NCI-H460 (cell line): ENCODE results near the gene DLG2. TPM values are rescaled to one million over a fixed set of nuclear protein-coding genes. Genes with fewer than 3 reads are reported as not detected.

ENCODE experiments used
- DNase-seq: peaks from one replicate; pipeline ENCODE4 v3.0.0-alpha.2; 2016; ENCODE audit warnings: low read depth; ENCODE audit errors: extremely low read depth
- total RNA-seq: library from RNA; depleted of rRNA; stranded (reverse); fragments of >200 nt; shearing (Covaris generic); gene quantifications from 2 replicates; pipeline ENCODE4 v1.2.3, GENCODE V29; 2014

DLG2 gene
- total RNA-seq, 1 experiment from 2014 or later: 115 TPM

DNA sequence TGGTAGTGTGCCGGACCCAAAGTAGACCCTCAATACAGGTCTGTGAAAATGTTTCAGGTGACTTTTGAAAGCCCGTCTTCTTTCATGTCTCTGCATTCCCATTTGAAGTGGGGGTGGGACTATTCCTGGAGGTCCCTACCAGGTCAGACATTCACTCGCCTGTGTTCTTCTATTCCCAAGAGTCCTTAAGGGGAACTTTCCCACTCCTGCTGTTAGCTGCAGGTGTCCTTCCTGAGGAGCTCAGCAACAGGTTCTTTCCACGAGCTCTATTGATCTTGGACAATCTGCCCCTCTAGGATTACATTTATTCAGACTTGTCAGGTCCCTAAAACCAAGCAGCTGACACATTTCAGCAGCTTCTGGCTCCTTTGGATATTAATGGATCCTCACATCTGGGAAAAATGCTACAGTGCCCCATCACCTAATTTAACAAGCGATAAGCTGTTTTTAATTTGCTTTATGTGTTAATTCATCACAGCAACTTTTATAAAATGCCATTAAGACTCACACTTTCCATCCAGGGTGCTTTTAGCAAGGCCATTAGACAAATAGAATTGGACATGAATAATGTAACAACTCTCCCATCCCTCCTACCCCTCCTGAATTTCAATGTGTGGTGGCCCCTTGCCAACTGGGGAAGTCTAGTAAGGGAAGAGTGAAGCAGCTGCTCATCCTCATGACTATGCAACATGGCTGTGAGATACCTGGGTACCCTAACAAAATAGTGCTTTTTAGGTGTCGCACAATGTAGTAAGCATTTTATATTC is 2081.5 kb downstream of the DLG2 start:
- DNase-seq: no peak

DNA sequence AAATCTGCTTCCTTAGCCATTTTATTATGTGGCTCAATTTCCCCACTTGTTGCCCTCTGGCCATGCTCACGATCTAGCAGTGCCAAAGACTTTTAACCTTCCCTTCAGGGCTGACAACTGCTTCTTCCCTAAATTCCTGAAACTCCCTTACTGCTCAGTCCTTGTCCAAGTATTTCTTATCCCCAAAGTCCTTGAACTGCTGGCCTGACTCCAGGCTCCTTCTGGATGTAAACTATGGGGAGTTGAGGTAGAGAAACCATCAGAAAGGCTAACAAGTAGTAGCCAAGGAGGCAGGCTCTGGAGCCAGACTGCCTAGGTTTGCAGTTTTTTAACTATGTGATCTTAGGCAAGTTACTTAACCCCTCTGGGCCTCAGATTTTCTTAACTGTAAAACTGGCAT is 2082.3 kb downstream of the DLG2 start:
- no peak for DNase-seq

DNA sequence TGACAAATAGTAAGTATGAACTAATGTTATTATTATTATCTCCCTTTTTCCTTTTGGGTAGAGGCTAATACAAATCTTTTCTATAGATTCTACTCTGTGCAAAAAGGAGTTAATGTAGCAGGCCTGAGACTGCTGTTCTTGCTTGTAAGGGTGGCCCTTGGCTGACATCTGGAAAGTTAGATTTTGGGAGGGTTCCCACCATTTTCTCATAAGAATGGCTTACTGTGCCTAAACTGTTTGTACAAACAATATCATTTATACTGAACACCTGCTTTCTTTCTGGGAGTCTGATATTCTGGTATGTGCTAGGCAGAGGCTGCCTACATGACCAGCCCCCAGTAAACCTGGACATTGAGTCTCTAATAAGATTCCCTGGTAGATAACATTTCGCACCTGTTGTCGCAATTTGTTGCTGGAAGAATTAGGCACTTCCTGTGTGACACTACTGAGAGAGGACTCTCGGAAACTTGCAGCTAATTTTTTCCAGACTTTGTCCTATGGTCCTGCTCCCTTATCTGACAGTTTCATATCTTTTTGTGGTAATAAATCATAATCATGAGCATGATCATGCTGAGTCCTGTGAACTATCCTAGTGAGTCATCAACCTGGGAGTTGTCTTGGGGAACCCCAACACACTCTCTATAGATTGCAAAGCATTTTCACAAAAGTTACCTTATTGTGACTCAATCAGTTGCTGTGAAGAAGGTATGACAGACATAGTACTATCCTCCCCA is 2083.3 kb downstream of the DLG2 start:
- DNase-seq: no peak

DNA sequence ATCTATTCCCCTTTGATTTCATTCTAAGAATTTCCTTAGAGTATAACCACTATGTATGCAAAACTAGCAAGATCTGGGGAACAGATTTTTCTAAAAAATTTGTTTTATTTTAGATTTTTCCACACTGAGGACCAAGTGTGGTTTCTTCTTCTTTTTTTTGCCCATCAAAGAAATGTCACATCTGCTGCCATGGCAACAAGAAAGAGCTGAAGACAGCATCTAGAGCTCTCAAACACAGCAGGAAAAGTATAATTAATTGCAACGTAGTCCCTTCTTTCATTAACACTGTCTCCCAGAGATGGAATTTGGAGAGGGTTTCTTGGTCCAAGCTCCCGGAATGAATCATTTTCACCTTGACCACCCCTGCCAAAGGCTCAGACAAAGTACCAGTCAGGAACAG is 2084.3 kb downstream of the DLG2 start:
- DNase-seq: no peak

DNA sequence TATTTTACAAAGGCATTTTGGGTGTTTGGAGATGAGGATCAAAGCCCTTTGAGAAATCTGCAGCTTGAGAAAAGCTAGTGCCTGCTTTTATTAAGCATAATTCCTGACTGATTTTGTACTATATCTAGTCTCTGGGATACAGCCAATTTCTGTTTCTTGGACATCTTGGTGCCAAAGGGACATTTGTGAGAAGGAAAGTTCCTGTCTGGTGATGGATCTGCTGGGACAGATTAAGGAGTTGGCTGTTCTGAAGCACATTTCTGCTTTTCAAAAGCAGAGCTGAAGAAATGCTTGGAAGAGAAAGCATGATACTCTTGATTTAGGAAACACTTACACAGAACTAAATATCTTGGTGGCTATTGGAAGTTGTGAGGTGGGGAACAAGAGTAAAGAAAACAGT is 2086.4 kb downstream of the DLG2 start:
- no peak for DNase-seq

DNA sequence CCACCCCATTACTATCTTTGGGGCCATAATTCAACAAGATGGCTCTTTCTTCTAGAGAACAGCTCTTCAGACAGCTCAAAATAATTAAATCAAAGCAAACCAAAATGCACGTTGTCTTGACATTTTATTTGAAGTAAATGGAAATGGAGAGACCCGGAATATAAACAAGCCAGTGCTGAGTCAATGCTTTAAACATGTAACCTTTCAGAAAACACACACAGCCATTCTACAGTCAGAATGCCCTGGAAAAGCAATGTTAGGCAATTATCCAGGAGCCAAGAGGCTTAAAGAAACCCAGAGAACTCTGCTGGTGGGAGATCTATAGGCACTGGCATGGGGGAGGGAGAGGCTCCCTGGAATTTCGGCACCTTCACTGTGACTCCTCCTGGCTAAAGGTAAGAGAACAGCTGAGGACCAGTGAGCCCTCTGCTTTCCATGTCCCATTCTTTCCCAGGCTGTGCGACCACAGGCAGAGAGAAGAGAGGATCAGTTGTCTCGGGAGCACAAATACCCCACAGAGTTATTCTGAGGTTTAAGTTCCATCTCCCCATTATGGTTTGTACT is 2086.9 kb downstream of the DLG2 start:
- DNase-seq: no peak

DNA sequence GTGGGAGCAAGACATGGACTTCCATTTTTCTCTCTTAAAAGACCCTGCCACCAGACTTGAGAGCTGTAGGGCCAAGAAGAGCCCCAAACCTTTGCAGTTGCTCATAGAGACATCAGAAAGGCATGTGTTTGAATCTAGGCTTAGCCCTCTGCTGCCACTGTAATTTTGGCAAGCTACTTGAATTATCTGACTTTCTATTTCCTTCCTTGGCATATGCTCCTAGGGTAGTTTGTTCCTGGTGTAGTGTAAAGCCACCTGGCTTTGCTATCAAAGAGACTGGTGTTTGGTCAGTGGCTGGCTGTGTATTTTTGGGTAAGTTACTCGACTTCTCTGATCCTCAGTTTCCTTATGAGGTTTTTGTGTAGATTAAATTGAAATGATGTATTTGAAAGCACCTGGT is 2088.9 kb downstream of the DLG2 start:
- DNase-seq: no peak

DNA sequence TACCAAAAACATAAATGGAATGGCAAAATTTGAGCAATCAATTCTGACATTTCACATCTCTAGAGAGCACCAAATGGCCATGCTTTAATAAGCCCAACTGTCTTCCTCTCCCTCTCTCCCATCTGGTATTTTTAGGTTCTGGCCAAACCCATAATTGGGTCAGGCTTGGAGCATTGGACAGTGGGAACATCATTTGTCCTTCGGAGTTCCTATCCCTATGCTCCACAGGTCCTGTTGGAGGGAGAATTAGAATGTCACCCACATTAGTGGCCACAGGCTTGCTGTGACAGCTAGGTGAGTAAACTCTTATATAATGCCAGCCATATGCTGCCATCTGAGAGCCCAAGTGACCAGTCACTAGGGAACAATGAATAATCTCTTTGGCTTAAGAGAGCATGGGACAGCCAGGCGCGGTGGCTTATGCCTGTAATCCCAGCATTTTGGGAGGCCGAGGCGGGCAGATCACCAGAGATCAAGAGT is 2090.0 kb downstream of the DLG2 start:
- no peak for DNase-seq

DNA sequence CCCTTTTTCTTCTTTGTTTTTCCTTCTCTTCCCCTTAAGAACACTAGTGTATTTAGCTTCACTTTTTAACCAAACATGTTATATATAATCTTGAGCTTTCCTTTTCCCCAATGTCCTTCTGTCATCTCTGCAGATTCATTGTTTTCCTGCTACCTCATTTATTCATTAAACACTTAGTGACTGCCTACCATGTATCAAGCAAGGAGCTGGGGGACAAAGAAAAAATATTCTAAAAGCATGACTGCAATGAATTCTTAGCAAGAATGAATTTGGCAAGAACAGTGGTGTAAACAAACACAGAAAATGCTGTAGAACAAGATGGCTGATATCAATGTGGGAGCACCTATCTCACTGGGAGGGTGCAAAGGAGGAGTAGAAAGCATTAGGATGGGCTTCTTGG is 2094.0 kb downstream of the DLG2 start:
- DNase-seq: no peak

DNA sequence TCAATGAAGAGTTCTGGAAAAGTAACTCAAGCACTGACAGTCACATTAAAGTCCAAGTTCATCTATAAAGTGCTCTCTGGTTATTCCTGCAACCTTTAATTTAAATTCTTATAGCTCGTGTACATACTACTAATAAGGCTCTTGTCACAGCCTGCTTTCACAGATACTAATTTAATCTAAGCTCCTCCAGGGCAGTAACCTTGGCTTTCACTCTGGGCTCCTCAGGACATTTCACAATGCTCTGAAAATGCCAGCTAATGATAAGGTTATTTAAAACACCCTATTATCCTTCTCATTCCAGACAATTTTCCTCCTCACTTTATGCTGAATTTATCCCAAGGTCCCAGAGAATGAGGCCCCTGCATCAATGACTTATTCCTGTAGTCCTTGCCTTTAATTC is 2098.3 kb downstream of the DLG2 start:
- DNase-seq: no peak

DNA sequence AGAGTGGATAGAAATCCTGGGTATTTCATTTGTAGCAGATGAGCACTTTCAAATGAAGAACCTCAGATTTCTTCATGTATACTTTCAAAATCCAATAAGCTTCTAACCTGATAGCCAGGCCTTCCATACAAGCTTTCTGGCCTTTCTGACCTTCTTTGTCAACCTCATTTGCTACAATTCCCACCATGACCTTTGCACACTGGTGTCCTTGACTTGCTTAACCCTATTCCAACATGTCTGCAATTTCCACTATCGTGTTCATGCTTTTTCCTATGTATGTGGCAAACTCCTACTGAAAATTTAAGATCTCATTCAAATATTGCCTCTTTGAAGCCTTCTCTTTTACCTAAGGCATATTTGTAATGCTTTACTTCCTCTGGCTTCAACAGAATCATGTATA is 2098.9 kb downstream of the DLG2 start:
- no peak for DNase-seq

DNA sequence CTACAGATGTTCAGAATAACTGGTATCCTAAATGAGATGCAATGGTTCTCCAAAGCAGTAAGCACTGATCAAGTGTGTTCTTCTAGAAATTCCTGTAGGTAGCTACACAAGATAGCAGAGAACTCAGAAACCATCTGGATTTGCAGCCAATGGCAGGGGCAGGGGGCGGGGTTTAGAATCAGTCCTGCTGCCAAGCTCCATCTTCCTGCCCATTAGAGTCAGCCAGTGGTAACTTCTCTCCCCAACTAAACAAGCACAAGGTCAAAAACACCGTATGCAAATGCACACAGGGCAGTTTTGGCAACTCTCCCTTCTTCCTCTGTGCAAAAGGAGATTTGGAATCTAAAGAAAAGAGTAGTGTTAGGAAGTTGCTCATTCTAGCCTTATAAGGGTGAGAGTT is 2103.5 kb downstream of the DLG2 start:
- no peak for DNase-seq

DNA sequence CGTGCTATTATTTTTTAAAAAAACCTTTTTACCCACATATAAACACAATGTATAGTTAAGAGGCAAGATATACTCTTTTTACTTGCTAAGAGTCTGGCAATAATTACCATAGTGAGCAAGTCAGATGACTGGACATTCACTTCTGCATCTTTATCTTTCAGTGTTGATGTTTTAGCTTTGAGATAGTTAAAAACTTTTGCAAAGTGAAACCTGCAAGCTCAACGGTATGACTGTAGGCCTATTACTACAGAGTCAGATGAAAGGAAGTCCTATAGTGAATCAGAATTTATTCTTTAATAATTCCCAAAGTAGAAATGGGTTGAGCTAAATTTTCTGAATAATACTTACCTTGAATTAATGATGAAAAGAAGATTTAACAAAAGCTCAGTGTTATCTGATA is 2104.2 kb downstream of the DLG2 start:
- no peak for DNase-seq

DNA sequence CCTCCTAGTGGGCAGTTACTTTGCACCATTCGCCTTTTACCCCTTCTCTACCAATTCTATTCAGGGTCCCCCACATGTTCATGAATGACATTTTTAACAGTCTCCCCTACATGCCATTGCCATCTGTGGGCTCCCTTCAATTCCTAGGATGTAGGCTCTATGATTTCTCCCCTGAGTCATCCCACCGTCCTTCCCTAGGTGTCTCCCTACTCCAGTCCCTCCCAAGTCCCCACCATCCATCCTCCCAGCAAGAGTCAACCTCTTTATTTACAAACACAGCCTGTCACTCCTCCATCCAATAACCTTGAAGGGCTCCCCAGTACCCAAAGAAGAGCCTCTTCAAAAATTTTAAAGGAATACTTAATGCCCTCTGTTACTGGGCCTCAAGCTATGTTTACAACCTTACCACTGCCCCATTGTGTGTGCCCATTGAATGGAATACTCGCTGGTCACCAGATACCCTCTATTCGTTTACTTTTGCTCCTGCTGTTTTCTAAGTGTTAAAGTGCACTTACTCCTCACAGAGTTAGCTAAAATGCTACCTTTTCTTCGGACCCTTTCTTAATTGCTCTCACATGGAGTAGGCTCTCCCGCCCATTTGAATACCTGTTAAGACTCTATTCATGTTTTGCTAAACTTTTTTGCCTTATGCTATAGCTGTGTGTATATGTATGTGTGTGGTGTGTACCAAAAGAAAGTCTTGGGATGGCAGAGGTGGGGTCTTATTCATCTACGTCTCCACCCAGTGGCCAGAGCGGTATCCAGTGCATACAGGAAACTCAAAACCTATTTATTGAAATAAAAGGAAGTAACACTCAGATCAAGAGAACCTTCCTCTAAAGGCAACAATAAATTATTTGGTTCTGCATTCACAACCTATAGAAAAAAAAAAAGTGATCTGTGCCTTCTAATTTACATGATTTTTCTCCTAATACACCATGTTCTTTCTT is 2105.2 kb downstream of the DLG2 start:
- peak; percentile 13 for DNase-seq

DNA sequence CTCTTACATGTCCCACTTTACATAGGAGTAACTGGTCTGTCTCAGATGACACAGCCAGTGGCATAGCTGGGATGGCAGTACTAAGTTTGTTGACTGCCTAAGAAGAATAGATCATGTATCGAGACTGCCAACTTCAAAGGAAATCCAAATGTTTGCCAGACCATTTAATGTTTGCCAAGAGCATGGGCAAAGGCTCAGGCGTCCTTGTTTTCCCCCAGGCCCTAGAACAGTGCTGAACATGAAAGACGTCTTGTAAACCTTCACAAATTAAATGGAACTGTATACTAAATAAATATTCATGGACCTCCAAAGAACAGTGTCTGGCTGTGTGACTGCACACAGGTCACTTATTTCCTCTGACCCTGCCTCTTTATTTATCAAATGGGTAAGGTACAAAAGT is 2106.3 kb downstream of the DLG2 start:
- no peak for DNase-seq

DNA sequence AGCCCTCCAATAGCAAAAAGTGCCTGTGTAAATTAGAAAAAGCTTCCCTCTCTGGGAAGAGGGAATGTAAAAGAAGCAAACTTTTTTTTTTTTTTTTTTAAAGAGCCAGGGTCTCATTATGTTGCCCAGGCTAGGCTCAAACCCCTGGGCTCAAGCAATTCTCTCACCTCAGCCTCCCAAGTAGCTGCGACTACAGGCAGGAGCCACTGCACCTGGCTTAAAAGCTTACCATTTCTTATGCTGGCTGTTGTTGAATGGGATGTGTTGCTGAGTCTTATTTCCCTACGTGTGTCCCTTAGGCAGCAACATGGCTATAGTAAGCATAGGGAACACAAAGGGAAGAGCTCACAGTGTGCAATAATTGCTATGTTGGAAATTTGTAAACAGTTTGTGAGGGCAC is 2115.5 kb downstream of the DLG2 start:
- no peak for DNase-seq

DNA sequence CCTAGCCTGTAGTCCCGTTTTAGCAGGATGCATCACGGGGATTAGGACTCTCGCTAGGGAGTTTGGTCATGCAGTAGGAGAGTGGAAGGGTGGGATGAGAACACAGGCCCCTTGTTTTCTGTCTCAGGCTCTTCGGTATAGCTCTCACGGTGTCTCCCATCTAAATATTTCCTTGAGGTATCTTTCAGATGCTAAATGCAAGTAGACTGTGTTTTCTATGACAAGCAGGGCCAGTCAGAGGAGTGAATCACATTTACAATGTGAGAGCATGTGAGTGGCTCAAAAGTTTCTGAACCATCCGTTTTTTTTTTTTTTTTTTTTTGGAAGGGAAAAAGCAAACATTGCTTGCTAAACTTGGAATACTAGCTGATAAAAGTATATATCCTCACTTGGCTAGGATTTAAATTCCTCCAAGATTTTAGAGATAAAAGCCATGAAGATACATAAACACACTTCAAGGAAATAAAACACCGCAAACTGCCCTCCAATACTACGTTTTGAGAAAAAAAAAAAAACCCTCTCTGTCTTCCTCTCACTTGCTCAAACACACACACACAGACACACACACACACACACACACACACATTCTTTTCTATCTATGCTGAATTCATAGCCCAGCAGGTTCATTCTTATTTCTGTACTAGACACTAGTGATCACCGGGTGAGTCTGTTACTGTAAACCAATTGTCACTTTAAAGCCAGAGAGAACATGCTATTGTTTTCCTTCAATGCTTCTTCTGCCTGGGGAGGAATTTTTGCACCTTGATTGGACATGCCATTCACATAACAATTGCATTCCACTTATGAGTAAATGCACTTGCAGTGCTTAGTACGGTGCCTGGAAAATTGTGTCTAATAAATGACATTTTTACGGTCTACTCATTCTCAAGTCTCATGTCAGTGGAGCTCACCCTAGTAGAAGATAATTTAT is 2116.3 kb downstream of the DLG2 start:
- DNase-seq: no peak

DNA sequence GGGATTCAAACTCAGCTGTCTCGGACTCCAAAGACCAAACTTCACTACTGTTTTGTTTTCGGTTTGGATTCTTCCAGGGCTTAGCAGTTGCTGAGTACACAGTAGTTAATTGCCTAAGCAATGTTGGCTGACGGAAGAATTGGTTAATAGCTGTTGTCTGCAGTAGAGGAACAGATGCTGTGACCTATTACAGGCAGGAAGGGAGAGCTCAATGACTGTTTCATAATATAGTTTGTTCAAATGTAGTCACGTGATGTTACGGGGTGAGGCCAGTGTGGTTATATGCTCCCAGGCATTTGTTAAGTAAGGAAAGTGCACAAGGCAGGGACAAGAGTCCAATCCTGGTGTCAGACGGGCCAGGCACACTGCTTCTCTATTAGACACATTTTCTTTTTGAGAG is 2118.3 kb downstream of the DLG2 start:
- DNase-seq: no peak

DNA sequence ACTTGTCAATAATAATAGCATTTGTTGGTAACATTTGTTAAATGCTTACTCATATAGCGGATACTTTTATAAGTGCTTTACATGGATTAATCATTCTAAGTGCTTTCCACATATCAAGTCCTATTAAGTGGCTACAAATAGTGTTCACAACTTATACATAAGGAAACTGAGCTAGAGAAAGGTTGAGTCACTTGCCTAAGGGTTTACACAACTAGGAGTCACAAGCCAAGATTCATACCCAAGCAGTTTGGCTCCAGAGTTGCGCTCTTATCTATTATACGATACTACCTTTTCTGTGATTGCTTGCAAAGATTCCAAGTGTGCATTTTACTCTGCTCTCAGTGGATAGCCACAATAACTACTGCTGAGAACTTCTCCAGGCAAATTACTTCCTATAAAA is 2125.1 kb downstream of the DLG2 start:
- no peak for DNase-seq

DNA sequence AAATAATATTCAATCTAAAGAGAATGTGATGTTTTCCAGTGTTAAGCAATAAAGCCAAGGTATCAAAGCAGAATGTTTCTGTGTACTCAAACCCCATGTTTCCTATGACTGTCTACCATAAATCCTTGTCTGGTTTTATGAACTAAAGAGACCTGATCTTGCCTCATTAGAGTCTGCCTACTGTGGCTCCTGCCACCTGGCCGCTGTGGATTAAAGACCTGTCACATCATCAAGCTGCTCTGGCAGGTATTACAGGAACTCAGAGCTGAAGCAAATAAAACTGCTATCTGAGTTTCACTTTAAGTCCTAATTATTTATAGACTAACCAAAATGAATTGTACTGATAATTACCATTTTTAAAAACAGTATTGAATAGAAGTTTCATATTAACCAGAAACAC is 2133.2 kb downstream of the DLG2 start:
- DNase-seq: no peak
